GM19351 (cell line): Measurements from ENCODE around the gene HSP90AA1.
"Not testable (repeated sequence)": the region's sequence is repeated elsewhere in the genome, so short reads cannot be mapped to it uniquely, and the experiment has no call there.

ENCODE experiments used
- ATAC-seq: cut with Tn5 transposase; IDR thresholded peaks from one replicate; pipeline ENCODE4 v1.9.1; 2021; ENCODE audit warnings: mild to moderate bottlenecking, moderate library complexity; ENCODE audit not compliant: unreplicated experiment

The HSP90AA1 gene

DNA sequence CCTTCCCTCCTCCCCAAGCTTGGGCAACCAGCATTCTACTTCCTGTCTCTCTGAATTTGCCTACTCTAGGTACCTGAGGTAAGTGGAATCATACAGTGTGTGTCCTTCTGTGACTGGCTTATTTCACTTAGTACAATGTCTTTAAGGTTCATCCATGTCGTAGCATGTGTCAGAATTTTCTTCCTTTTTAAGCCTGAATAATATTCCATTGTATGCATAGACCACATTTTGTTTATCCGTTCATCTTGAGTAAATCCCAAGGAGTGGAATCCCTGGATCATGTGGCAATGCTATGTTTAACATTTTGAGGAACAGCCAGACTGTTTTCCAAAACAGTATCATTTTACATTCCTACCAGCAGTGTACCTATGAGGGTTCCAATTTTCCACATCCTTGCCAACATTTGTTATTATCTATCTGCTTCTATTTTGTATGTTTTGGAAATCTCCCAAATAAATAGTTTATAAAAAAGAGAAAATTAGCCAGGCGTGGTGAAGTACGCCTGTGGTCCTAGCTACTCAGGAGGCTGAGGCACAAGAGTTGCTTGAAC is 12.4 kb downstream of the HSP90AA1 start:
- ATAC-seq = no peak

DNA sequence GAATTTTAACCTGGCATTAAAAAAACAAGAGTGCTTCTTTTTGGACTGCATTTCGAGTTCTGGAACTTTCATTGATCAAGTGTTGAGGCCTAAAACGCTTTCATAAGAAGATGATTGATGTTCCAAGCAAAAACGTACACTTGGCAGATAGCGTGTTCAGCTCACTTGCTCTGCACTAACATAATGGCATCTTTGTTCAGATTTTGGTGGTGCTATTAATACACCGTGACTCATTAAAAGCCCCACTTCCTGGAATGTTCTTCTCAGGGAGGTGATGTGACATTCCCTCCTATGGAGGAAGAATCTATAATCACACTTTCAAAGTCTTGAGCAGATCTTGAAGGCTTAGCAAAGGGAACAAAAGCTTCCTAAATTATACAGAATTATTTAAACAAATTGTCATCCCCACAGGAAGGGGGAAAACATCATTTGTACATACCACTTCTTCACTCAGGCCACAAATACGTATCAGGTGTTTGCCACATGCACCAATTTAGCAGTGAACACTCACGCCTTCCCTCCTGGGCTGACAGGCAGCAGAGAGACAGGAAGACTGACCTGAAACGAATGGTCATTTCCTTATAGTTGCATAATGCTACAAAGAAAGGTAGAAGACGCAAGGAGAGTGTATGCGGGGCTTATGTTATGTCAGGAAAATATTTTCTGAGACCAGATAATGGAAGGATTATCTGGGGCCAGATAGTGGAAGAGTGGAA is 15.4 kb downstream of the HSP90AA1 start:
- ATAC-seq = no peak

DNA sequence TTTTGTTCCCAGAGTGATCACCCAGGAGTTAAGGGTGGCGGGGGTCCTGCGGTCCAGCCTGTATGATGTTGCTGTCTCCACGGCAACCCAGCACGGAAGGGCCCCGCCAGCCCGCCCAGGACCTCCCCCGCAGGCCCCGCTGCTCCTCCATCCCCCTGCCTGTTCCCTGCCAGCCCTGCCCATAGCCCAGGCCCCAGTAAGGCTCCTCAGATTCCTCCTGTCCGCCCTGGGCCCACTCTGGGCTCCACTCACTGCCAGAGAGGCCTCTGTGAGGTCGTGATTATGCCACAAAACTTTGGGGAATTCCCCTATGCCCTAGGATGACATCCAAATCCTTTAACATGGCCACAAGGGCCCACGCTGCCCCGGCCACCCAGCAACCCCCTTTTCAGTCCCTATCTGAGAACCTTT is 20.8 kb downstream of the HSP90AA1 start:
- ATAC-seq = no peak

DNA sequence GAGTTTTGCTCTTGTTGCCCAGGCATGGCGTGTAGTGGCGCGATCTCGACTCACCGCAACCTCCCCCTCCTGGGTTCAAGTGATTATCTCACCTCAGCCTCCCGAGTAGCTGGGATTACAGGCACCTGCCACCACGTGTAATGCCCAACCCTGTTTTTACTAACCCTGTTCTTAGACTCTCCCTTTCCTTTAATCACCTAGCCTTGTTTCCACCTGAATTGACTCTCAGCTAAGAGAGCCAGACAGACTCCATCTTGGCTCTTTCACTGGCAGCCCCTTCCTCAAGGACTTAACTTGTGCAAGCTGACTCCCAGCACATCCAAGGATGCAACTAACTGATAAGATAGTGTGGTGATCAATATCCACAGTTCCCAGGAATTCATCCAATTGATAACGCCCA is 22.3 kb downstream of the HSP90AA1 start:
- ATAC-seq = not testable (repeated sequence)

DNA sequence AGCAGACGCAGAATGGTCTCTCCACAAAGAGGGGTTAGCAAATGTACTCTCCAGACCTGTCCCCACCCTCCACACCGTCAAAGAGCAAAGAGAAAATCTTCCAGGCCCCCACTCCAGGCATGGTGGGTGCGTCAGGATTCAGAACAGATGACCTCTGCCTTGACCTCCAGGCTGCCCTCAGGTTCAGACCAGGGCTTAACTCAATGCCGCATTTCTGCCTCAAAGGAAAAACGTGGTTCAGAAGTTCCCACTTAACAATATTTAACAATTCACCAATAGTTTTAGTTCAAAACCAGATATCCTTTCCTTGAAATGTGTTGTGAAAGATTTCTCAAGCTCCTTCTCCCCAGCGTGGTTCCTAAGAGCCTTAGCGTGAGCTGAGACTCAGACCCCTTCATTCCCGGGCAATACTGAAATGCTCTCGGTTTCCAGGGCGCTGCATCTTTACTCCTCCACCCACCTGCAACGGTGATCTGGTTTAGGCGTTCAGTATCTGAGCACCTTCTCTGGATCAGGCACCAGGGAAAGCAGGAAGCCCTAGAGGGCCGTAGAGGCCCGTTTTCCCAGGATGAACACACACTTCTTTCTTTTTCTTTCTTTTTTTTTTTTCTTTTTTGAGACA is 22.9 kb downstream of the HSP90AA1 start:
- ATAC-seq = no peak

DNA sequence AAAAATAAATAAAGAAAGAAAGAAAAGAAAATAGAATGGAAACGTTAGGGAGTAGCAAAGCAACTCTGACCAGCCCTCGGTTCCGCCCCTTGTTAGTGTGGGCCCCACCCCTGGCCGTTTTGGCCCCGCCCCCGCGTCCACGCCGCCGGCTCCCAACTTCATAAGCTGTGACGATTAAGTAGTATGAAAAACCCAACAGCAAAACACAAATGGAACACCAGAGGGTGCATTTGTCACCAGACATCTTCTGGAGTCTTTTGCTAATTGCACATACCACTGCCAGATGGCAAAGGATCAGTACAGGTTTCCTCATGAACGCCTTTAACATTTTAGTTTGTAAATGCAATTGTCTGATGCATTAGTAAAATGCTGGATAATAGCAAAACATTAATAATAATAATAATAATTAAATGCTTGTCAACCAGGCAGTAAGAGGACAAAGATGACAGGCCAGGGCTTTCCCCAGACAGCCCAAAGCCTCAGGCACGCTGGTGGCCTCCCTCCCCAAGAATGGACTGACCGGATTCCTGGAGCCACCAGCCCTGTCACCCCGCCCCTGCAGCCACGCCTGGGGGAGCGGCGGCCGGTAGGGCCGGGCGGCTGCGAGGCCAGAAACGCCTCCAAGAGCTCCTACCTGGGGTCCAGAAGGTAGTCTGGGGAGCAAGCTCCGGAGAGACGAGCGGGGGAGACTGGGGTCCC is 23.6 kb downstream of the HSP90AA1 start:
- peak; percentile 60 for ATAC-seq

DNA sequence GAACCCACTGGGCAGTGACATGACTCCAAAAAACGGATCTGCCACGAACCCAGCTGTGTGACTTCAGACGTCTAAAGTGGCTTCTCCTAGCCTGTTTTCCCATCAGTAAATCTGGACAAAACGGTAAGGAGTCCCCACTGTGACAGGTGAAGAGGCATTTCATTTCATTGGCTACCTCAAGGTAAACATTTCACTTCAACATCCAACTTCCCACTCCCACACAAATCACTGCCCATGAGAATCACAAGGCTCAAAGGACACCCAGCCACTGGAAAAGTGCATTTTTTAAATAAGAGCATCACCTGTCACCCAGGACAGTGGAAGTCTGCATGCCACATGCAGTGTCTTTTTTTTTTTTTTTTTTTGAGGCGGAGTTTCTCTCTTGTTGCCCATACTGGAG is 27.9 kb downstream of the HSP90AA1 start:
- ATAC-seq = no peak

DNA sequence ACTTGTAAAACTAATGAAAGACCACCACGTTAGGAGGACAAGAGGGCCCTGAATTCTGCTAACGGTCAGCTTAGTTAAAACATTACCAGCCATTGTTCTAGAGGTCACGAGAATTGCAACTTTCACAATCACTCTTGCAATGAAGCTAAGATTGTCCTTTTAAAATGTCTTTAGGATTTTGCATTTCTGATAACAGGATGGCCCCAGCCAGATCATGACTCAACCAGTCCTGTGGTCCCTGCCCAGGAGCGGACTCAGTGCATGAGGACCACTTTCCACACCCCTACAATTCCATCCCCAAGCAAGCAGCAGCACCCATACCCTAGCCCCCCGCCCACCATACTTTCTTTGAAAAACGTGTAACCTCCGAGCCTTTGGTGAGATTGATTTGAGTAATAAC is 28.7 kb downstream of the HSP90AA1 start:
- ATAC-seq = no peak

DNA sequence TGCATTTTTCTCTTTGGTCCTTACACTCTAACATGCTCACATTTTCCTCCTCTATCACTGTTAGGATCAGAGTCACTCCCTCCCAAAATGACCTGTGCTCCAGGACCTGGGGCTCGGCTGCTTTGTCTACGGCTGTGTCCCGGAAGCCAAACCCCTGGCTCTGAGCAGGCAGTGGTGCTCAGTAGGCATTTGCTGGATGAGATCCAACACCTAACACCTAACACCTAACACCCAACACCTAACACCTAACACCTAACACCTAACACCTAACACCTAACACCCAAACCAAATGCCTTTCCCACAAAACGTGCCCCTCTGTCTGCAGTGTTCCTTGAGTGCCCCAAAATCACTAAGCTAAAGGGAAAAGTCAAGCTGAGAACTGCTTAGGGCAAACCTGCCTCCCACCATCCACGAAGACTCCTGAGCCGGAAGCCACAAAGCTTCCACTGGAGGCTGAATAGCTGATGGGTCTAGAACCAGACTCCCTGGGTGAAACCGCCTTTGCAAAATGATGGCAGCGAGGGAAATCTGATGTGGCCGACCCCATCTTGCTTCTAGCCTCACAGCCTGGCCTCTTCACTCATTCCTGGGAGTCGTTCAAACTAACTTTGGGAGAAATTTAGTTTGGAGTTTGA is 29.2 kb downstream of the HSP90AA1 start:
- no peak for ATAC-seq

DNA sequence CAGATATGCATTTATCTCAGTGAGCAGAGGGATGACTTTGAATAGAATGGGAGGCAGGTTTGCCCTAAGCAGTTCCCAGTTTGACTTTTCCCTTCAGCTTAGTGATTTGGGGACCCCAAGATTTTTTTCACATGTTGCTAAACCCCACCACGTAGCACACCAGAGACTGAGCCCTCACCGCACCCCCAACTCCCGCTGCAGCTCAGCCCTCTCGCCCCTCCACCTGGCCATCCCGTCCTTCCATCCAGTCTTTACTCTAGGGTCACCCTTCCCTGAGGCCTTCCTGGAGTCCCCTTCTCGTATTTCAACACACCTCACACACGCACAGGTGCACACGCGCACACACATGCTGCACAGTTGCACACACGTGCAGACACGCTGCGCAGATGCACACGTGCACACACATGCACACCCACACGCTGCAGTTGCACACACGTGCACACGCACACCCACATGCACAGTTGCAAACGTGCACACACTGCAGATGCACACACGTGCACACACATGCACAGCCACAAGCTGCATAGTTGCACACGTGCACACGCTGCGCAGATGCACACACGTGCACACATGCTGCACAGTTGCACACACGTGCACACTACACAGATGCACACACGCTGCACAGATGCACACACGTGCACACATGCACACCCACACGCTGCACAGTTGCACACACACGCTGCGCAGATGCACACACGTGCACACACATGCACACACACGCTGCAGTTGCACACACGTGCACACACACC is 30.0 kb downstream of the HSP90AA1 start:
- no peak for ATAC-seq

DNA sequence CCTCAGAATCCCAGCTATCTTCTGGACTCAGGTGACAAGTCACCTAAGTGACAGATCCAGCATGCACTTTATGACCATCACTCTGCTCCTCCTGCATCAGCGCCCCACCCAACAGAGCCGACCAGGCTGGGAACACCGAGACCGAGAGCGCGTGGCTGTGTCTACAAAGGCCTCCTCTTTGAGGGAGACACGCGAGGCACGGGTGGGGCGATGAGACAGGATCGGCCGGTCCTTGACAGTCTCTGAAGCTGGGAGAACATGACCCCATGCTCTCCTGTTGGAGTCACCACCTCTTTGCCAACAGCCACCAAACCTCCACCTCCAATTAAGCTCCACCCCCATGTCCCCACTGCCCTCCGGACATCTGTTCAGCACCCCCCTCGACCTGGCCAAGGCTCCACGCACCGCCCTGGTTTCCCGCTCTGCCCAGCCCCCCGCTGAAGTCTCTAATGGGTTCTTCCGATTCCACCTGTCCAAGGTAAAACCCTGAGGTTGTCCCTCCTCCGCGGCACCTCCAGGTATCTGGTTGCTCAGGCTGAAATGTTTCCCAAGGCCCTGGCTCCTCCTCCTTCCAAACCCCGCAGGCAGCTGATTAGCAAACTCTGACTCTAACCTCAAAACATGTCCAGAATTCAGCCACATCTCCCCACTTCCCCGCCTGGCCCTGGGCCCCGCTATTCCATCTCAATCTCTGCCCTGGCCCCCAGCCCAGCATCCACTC is 31.5 kb downstream of the HSP90AA1 start:
- no peak for ATAC-seq

DNA sequence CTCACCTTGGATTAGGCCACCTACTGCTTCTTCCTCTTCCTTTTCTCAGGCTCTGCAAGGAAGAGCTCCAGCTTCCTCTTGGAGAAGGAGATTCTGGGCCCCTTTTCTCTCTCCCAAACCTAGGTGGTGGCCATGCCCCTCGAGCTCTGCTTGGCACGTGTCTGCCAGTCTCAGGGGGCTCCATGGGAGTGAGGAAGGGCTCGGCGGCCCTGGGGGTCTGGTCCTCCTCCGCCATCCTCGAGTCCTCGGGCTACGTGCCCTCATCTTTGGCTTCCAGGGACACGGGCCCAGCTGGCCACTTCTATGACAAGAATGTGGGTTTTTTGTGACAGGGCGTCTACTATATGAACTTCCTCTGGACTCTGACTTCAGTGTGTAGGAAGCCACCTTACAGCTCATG is 34.3 kb downstream of the HSP90AA1 start:
- ATAC-seq = no peak

DNA sequence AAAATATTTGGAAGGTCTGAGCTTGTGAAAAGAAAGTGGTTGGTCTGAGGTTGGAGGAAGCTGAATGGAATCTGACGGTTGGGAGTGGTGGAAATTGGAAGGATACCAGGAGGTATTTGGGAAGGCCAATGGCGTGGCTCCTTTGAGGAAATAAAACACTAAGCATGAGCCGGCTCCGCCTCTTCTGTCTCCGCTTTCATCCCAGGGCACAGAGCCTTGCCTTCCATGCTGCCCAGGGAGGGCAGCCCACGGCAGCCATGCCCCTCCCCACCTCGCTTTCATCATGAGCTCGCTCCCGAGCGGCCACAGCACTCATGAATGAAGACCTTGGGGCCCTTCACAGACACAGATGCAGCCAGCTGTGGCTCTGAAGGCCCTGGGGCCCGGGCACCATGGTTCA is 36.2 kb downstream of the HSP90AA1 start:
- no peak for ATAC-seq

DNA sequence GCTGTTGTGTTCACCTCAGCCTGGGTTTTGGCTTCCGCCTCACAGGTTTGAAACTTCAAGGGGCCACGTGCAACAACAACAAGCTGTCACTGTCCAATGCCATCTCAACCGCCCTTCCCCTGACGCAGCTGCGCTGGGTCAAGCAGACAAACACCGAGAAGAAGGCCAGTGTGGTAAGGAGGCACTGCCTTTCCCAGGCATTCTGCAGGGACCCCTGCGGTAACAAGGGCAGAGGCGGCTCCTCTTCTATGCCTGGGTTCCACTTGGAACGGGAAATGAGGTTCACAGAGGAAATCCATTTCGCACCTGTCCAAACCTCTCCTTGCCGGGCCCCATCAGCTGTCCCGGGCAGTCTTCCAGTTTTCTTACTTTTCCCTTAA is 36.8 kb downstream of the HSP90AA1 start:
- no peak for ATAC-seq

DNA sequence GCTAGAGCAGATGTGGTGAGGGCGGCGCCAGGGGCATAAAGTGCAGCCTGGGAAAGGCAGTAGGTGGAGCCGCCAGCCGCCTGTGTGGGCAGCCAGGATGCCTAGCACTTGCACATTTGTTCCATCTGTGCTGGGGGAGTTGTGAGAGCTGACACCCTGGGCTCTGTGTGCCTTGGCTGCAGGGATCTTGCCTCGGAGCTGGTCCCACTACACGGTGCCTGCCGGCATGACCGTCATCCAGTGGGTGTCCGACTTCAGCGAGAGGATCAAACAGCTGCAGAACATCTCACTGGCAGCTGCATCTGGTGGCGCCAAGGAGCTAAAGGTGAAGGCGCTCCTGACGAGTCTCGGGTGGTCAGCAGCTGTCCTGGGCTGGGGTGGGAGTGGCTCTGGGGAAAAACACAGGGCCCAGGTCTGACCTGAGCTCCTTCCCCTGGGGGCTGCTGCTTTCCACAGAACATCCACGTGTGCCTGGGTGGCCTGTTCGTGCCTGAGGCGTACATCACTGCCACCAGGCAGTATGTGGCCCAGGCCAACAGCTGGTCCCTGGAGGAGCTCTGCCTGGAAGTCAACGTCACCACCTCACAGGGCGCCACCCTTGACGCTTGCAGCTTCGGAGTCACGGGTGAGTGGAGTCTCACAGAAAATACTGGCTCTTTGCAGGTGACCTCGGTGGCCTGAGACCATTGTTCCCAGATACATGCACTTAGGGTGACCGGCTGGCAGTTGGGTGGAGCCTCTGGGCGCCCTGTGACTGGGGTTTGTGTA is 37.4 kb downstream of the HSP90AA1 start:
- no peak for ATAC-seq

DNA sequence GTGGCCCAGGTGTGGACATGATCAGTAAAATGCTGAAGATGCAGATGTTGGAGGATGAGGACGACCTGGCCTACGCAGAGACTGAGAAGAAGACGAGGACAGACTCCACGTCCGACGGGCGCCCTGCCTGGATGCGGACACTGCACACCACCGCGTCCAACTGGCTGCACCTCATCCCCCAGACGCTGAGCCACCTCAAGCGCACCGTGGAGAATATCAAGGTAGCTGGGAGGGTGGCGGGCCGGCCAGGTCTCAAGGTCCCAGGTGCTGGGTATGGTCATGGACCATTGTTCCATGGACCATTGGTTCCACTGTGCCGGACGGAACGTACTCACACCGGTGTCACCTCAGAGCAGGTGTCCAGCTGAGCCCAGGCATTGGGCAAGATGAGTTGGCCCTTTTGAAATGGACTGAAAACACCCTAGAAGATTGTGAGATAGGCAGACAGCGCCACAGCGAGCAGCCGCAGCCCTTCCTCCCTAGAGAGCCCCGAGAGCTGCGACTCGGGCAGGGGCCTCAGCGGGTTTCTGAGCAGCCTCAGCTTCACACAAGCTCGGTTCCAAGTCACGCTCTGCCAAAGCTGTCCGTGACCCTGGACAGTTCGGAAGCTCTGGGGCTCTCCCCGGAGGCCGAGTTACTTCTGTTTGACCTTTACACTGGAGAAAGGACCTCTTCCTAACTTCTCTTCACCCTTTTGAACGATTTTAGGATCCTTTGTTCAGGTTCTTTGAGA is 38.9 kb downstream of the HSP90AA1 start:
- ATAC-seq = no peak

DNA sequence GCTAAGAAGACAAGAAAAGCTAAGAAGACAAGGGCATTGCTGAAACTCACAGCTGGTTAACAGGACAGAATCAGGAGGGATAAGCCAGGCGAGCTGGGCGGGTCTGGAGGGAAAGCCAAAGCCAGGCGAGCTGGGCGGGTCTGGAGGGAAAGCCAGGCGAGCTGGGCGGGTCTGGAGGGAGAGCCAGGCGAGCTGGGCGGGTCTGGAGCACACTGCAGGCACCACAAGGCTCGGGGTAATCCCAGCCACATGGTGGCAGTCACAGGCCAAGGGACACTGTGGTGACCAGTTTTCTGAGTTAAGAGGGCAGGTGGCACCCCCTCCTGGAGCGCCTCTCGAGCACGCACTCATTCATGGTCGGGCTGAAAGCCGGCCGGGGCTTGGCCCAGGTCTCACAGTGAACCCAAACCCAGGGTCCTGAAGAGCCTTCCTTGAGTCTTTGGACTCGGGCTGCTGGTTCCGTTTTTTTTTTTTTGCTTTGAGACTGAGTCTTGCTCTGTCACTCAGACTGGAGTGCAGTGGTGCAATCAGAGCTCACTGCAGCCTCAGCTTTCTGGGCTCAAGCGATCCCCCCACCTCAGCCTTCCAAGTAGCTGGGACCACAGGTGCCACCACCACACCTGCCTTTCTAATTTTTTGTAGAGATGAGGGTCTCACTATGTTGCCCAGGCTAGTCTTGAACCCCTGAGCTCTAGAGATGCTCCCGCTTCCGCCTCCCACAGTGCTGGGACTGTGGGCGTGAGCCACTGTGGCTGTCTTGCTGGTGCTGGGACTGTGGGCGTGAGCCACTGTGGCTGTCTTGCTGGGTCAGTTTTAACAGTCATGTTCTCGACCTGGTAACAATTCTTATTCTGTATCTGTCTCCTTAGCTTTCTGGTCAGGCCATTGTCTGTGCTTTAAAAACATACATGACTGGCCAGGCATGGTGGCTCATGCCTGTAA is 40.2 kb downstream of the HSP90AA1 start:
- ATAC-seq = no peak

DNA sequence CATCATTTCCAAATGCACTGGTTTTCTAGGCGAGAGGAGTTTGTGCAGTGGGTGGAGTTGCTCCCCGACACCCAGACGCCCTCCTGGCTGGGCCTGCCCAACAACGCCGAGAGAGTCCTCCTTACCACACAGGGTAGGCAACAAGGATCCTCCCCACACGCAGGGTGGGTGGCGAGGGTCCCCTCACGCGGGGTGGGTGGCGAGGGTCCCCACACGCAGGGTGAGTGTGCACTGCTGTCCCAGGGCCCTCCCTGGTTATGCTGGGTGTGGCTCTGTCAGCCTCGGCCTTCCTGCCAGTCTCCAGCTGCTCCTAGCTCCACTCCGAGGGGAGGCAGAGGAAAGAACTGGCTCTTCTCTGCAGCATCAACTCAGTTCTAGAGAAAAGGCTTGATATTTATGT is 42.3 kb downstream of the HSP90AA1 start:
- no peak for ATAC-seq
